A549 (cell line): Measurements from ENCODE around the gene KLHDC1.

ENCODE experiments used
- CTCF ChIP-seq: fragments of >200 bp; sonication (Bioruptor Twin); formaldehyde crosslinking; IDR thresholded peaks from 3 replicates; pipeline ENCODE4 v1.5.1; 2016
- HOXA7 ChIP-seq: fragments of 250-450 bp; sonication (Bioruptor Pico); IDR thresholded peaks from 2 replicates; pipeline ENCODE4 v1.5.0; 2020; ENCODE audit warnings: mild to moderate bottlenecking, moderate library complexity
- JUN ChIP-seq, 2 experiments: fragments of >200 bp; sonication (Bioruptor Twin); formaldehyde crosslinking; IDR thresholded peaks; 2 replicates in 1 of 2; 3 replicates in 1 of 2; pipeline ENCODE4 v1.6.1; 2016 to 2017
- MAFK ChIP-seq: fragments of 450-650 bp; IDR thresholded peaks from 2 replicates; pipeline ENCODE4 v1.6.1; 2014; ENCODE audit not compliant: partially characterized antibody
- MYC ChIP-seq: IDR thresholded peaks from 2 replicates; pipeline ENCODE4 v1.6.1; 2012; ENCODE audit warnings: mild to moderate bottlenecking, inconsistent platforms, low read length, improper control_type of control experiment, borderline replicate concordance
- POLR2A ChIP-seq: IDR thresholded peaks from 2 replicates; pipeline ENCODE4 v1.6.1; 2012; ENCODE audit warnings: mild to moderate bottlenecking, low read length
- POLR2AphosphoS2 ChIP-seq: conservative IDR thresholded peaks from 2 replicates; pipeline ENCODE4 v1.6.1; 2012; ENCODE audit warnings: low read length, improper control_type of control experiment, inconsistent platforms
- RAD21 ChIP-seq, 2 experiments: fragments of >200 bp in 1 of 2; sonication (Bioruptor Twin) in 1 of 2; formaldehyde crosslinking in 1 of 2; IDR thresholded peaks in 1 of 2; conservative IDR thresholded peaks in 1 of 2; 2 replicates in 1 of 2; 3 replicates in 1 of 2; pipeline ENCODE4 v1.6.1; 2012 to 2018; ENCODE audit warnings: inconsistent platforms in 1 of 2
- RFX5 ChIP-seq: fragments of 450-650 bp; IDR thresholded peaks from 2 replicates; pipeline ENCODE4 v1.7.1; 2014; ENCODE audit warnings: antibody characterized with exemption, mild to moderate bottlenecking, moderate library complexity
- SMC3 ChIP-seq: fragments of >200 bp; sonication (Bioruptor Twin); formaldehyde crosslinking; IDR thresholded peaks from 3 replicates; pipeline ENCODE4 v1.6.1; 2018; ENCODE audit warnings: inconsistent platforms
- USF2 ChIP-seq: fragments of 450-650 bp; IDR thresholded peaks from 2 replicates; pipeline ENCODE4 v1.6.1; 2014; ENCODE audit warnings: antibody characterized with exemption

GRCh38 chr14:49792618-49793017 is 99.7 kb downstream of the KLHDC1 start:
- TF ChIP-seq RFX5, result no peak
- TF ChIP-seq SMC3, result no peak
- TF ChIP-seq USF2, result no peak
- TF ChIP-seq CTCF, result no peak
- no peak for TF ChIP-seq POLR2A
- TF ChIP-seq JUN (IDR thresholded peaks at IDR 0.05), result no peak
- no peak for TF ChIP-seq MAFK
- TF ChIP-seq HOXA7 (CRISPR knock-in tag), result no peak
- TF ChIP-seq POLR2AphosphoS2, result no peak
- TF ChIP-seq RAD21 (conservative IDR thresholded peaks at IDR 0.05 in 1 of 2, IDR thresholded peaks at IDR 0.05 in 1 of 2), result no peak
- TF ChIP-seq MYC, result no peak
